Bone marrow (tissue), 2 donors: ENCODE results near the gene MYEF2.

Source experiments
- DNase-seq, 2 donors: peaks; one replicate each; lab custom pipeline; 2025; lab: John Stamatoyannopoulos, UW

MYEF2 gene, protein sequence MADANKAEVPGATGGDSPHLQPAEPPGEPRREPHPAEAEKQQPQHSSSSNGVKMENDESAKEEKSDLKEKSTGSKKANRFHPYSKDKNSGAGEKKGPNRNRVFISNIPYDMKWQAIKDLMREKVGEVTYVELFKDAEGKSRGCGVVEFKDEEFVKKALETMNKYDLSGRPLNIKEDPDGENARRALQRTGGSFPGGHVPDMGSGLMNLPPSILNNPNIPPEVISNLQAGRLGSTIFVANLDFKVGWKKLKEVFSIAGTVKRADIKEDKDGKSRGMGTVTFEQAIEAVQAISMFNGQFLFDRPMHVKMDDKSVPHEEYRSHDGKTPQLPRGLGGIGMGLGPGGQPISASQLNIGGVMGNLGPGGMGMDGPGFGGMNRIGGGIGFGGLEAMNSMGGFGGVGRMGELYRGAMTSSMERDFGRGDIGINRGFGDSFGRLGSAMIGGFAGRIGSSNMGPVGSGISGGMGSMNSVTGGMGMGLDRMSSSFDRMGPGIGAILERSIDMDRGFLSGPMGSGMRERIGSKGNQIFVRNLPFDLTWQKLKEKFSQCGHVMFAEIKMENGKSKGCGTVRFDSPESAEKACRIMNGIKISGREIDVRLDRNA

GRCh38 chr15:48177766-48178647, at the start of gene MYEF2:
MYEF2 (minus strand) TSS chr15:48178295; CDS start chr15:48178237, 58 bp downstream.
- DNase-seq: no peak

DNA sequence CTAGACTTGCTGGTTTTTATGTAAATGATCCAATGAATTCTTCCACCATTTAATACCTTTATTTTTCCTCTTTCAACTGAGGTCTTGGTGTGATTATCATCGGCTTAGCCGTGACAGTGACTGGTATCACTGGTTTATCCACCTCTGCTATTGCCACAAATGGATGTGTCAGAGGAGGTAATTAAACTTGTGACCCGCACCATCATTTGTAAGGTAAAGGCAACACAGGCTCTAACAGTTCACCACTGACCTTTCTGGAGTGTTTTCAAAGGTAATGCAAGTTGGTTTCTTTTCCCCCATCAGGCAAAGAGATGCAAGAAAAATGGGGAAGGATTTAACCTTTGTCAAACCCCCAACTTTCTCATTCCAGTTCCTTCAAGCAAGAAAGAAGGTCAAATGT, 47.7 kb upstream of the MYEF2 start:
- no peak for DNase-seq

DNA sequence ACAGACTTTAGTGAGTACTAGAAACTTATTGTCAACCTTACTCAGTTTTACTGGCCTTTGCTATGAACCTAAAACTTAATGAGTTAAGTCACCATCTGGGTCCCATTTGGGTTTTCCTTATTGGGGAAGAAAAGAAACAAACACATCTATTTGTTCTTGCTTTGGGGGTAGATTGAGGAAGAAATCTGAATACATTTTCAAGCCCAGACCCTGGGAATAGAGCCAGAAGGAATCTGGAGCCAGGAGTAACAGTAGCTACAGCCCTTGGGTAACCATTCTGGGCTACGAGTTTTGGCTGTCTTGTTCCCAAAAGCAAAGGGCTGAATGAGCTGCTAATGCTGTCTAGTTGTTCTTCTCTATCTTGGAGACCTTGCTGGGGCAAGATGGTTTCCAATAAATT, 44.5 kb upstream of the MYEF2 start:
- no peak for DNase-seq

DNA sequence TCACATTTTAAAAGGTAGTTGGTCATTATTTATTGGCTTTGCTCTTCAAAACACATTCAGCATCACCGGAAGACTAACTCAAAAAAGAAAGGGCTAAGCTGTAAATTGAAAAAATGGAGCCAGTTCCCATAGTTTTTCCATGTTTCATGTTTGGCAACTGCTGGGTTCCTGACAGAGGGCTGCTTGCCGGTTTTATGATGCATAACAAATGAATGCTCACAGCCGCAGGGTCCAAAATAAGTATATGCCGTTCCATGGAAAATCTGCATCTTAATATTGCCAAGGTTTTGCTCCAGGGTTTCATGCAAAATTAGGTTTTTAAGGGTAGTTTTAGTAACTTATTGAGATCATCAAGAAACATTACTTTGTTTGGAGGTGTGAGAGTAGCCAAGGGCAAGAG, 43.8 kb upstream of the MYEF2 start:
- no peak for DNase-seq

DNA sequence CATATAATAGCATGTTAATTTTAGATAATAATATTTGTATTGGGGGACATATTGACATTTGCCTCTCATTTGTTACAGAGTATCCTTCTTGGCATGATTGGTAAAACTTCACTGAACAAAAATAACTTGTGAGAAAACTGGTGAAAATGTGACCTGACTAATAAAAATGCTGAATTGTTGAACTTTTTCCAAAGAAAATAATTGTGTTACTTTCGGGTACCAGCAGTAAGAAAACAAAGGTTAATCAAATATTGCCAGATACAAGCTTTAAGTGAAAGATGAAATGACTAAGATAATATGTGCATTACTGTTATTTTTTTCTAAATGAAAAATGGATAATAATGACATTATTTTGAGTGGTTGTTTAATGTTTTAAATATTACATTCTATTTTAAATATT, 43.2 kb upstream of the MYEF2 start:
- DNase-seq: no peak

DNA sequence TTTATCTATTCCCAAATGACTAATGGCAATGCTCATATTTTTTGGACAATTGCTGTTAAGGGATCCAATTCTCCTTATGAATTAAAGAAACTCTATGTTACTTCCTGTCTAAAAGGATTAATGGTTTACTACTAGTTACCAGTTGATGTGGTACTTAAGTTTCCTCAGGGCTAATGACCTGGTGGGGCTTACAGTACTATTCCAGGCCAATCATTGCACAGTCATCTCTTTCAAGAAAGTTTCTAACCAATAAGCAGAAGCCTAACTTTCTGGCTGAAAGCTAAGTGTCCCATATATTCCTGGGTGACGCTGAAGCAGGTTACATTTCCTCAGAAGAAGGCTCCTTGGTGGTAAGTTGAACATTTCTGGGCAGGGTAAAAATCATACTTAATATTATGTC, 27.9 kb upstream of the MYEF2 start, which contains the start of gene SLC12A1:
TSS of gene SLC12A1 (plus strand) at position 322 of the 400 bp plus-strand sequence. CDS start 1,418 bp downstream, outside the sequence.
- DNase-seq: no peak

DNA sequence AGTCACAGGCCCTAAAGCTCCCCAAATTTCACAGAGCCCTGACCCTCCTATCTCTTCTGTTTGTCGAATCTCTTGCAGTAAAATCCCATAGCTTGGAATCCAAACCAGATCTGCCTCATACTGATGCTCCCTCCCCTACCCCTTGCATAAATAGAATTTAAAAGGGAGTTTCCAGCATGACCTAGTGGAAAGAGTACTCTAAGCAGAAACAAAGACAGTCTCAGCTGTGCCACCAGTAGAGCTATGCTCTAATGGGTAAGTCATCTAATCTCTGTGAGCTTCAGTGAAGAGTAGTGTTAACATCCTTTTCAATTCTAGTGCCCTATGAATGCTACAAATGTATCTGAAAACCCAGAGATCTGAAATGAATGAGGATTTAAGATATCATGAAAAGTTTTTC, 24.0 kb upstream of the MYEF2 start:
- no peak for DNase-seq

DNA sequence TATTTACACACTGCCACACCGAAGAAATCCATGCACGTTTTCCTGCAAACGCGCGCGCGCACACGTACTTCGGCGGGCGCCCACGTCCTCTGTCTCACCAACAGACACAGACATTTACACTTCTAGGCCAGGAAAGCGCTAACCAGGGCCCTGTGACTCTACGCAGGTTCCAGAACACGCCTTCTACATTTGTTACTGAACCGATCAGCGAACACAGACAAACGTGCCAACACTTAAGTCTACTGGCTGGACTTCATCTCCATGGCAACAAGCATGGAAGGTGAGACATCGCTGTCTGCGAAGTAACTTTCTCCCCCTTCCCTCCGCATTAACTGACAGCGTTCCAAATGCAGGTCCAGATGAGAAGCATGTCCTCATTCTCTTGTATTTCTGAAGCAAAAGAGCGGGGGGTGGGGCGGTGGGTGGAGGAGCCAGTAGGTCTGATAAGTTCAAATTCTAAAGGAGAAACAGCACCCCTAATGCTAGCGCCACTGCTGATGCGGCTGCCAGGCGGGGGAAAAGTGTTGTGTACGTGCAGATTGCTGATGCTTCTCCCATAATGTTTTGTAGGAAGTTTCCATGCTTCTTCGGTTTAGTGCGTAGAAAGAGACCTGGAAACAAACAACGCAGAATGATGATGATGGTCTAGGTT, 13.6 kb upstream of the MYEF2 start, which contains the start of gene CTXN2:
TSS of gene CTXN2 (plus strand) at position 92 of the 652 bp plus-strand sequence. CDS start 9,636 bp downstream, outside the sequence.
- DNase-seq: no peak

DNA sequence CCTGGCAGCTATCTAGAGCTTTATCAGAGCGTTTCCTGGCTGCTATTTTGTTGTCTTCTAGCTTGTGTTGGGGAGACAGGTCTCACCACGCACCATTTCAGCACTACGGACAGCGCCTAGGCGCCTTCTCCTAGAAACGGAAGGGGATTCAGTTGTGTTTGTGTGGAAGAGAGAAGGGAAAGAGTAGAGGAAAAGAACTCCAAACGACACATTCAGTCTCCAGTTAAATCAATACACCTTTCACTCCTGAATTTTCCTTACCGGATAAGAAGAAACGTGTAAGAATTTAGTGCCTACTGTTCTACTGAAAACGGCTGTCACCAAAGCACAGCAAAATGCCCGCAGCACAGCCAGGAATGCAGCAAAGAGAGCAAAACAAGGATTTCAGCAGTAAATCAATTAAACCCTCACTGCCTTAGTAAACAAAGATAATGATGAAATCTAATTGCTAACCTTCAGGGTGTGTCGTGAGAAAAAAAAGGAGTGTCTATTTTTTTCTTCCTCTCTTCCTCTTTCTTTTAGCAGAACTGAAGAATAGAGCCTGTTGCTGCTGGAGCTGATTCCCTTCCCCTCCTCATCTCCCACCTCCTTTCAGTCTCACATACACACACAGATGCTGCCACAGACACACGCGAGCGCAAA, 13.0 kb upstream of the MYEF2 start:
- DNase-seq: no peak

GRCh38 chr15:48186271-48186670, 8.2 kb upstream of the MYEF2 start:
- DNase-seq: no peak

DNA sequence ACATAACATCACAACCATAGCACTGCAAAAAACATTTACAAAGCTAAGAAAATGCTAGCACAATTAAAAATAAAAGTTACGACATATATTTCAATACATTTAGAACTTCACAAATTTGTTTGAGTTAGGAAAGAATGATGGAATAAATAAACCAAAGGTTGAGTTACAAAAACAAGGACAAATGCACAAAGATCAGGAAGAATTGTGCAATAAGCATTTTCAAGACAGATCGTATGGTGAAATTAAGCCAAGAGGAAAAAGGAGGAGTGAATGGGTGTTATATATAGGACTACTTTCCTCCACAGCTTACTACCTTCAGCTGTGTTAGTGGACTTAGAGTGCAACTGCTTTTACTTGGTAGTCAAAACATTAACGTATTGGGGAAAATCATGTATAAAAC, 7.4 kb upstream of the MYEF2 start:
- DNase-seq: no peak

- no peak for DNase-seq
Measured at GRCh38 chr15:48182749-48183148, 4.7 kb upstream of the MYEF2 start.

GRCh38 chr15:48178648-48178931, 495 bp upstream of the MYEF2 start:
- no peak for DNase-seq

DNA sequence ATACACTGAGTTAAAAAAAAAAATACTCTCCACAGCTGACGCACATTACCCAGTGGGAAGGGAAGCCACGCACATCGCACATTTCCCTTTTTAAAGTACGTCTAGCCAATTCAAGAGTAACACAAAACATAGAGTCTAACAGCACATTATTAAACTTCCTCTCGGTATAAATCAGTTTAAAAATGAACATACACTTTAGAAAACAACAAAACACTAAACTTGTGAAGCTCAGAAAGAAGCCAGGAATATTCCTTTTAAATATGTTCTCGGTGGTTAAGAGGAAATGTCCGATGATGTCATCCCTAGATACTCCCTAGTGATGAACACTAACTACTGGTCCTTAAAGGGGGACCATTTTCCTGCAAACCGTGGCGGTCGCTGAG, 721 bp downstream of the MYEF2 start:
- no peak for DNase-seq

DNA sequence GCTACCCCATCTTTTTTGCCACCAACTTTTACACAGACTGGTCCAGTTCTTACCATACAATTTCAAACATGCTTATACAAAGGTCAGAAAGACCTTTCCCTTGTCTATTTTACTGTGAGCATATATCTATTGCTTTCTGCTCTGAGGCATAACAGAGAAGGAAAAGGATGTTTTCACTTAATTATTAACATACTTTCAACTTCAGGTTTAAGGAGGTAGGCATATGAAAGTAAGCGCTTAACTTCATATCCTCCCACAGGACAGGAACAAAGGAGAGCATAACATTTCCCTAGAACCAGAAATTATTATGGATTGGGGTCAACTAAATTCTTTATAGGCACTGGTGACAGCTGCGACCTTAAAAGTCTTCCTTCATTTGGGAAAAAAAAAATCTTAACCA, 1.1 kb downstream of the MYEF2 start:
- no peak for DNase-seq

GRCh38 chr15:48176112-48176511, 2.0 kb downstream of the MYEF2 start:
- DNase-seq: no peak

GRCh38 chr15:48175126-48175525, 3.0 kb downstream of the MYEF2 start:
- no peak for DNase-seq

DNA sequence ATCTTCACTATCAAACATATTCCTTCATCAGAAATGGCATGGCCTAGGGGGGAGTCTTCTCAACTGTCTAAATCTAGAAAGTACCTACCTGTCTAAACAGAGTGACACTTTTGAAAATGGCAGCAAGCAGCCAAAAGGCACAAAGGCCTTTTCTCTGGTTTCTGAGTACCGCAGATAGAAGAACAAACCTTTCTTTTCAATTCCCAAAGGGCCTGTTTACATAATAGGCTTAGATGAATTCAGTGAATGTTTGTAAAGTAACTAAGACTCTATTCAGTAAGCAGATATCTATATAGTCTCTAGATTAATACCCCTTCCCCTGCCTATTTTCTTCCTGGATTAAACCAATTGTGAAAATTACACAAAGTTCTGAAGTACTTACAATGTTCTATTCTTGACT, 7.1 kb downstream of the MYEF2 start:
- no peak for DNase-seq

- no peak for DNase-seq
Measured at GRCh38 chr15:48168616-48169015, 9.5 kb downstream of the MYEF2 start.

DNA sequence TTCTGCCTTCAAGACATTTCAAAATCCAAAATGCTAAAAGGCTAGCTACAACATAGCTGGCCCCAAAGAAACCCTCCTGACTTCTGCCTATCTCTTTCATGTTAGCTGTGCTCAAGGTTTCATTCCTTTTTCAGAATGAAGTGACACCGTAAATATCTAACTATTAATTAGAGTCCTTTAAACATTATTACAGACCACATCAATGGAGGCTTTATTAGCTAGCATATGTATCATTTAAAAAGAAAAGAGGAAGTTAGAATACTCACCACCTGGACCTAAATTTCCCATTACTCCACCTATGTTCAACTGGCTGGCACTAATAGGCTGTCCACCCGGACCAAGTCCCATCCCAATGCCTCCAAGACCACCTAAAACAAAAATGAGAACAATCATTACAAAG, 24.6 kb downstream of the MYEF2 start:
- DNase-seq: no peak

DNA sequence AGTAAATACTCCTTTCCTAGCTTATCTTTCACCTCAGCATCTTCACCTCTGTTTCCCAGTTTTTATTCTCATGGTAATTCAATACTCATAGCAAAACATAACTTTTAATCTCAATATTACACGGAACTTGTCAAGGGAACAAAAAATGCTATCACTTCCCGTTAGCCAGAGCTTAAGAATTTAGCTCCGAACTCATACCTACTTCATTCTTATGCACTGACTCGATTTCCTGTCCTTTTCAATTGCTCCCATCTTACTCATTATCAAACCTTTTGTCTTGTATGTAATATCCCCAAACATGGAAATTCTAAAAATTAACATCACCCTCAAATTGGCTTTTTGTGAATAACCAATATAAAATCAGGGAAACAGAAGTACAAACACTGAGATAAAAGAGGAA, 28.2 kb downstream of the MYEF2 start:
- no peak for DNase-seq

GRCh38 chr15:48147358-48147757, 30.7 kb downstream of the MYEF2 start:
- no peak for DNase-seq
